HG03066 (cell line): ENCODE measurements around the gene NAV1.
"Not testable (repeated sequence)": the region's sequence is repeated elsewhere in the genome, so short reads cannot be mapped to it uniquely, and the experiment has no call there.

Experiments used
- ATAC-seq: cut with Tn5 transposase; IDR thresholded peaks from one replicate; pipeline ENCODE4 v1.9.1; 2021; ENCODE audit warnings: low read depth; ENCODE audit not compliant: unreplicated experiment

Gene NAV1

GRCh38 chr1:201544710-201545109 is 5.8 kb downstream of the NAV1 start:
- no peak for ATAC-seq

DNA sequence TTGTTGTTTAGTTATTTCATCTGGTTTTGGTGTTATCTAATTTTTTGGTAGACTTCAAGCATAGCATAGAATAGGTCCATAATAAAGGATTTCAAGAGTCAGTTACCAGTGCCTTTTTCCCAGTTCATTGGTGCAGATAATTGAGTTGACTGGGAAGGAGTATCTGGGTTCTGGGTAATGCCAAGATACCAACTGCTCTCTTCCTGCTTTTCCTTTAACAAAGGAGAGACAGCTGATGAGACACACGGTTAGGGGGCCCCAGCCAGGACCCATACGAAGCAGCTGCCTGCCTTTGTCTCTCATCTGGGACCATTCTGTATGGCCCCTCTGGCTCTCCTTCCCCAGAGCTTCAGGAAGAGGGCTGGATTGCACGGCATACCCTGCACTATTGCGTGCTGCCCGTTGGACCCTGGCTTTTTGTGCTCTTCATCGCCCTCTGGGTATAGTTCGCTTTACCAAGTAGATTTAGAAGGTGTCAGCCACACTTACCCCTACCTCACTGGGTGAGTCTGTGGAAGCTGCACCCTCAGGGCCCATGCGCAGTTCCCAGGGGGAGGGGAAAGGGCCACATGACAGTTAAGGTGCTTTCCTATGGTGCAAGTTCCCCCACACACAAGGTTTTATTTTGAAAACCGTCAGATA is 7.0 kb downstream of the NAV1 start:
- ATAC-seq, result no peak

GRCh38 chr1:201549522-201549921 is 10.6 kb downstream of the NAV1 start:
- ATAC-seq, result not testable (repeated sequence)

GRCh38 chr1:201551096-201551495 is 12.2 kb downstream of the NAV1 start:
- ATAC-seq, result no peak

GRCh38 chr1:201551877-201552731 is 13.2 kb downstream of the NAV1 start:
- ATAC-seq, result no peak

DNA sequence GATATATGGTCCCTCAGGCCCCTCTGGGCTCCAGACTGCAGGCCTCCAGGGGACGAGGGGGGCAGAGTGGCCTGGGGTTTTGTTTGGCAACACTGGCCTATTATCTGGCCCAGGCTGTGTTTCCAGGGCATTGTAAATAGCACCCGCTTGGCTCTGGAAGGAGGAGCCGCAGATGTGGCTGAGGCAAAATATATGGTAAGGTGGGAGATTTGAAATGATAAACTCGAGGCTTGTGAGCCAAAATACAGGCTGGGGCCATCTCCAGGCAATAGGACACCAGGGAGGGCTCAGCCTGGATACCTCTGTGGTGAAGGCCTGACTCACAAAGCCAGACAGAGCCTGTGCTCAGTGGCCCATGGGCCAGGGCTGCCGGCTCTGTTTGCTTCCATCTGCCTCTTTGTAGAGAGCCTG is 14.0 kb downstream of the NAV1 start:
- ATAC-seq, result no peak

DNA sequence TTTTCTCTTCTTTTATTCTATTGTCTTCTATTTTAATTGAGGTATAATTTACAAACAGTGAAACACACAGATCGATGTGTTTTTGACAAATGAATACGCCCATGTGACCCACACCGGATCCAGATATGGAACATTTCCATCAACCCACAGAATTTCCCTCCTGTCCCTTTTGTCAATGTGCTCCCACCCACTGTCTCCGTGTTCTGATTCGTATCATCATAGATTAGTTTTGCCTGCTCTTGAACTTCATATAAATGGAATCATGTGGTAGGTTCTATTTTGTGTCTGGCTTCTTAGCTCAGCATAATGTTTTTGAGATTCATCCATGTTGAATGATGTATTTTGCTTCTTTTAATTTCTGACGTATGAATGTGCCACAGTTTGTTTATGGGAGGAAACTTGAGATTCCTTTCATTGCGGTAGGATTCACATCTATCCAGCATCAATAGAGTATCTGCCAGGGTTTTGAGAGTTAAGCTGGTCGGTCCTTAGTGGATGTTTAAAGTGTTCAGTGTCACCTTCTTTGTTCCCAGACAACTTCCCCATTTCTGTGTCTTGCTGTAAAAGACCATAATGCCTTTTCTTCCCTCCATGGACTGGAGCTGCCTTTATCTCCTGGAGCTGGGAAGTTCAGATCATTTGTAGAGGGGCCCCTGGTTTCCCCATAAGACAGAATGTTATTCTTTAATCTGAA is 14.7 kb downstream of the NAV1 start:
- ATAC-seq, result no peak

- no peak for ATAC-seq
These were observed 15.3 kb downstream of the NAV1 start for GRCh38 chr1:201554190-201554600.

DNA sequence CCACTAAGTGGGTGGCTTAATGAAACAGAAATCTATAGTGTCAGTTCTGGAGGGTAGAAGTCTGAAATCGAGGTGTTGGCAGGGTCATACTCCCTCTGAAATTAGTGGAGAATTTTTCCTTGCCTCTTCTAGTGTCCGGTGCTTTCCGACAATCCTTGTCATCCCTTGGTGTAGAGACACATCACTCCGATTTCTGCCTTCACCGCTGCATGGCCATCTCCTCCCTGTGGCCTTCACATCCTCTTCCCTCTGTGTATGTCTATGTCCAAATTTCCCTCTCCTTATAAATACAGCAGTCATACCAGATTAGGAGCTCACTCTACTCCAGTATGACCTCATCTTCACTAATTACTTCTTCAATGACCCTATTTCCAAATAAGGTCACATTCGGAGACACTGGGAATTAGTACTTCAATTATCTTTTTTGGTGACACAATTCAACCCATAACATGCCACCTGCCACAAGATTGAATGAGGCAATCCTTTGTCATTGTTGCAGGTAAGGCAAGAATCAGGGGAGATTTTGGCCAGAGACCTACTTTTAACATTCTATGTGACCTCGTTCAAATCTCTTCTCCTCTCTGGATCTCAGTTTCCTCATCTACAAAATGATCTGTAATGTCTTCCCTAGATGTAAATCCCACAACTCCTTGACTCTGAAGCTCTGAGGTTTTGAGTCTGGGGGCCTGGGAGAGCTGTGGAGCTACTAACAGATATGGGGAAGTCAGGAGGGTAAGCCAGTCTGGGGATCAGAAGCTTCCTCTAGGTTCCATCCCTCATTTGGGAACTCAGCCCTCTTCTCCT is 16.1 kb downstream of the NAV1 start:
- no peak for ATAC-seq

DNA sequence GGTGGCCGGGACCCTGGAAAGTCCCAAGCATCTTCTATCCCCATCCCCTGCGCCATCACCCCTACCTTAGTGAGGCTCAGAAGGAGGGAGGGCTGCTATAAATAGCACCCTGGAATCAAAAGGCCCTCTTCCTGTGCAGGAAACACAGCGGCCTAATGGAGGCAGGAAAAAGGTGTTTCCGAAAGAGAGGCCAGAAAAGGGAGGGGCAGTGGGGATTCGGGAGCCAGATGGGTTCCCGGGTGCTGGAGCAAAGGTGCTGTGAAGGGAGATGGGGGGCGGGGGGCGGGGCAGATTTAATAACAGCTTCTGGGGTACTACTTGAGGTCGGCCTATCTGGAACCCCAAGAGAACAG is 16.6 kb downstream of the NAV1 start:
- ATAC-seq, result no peak

DNA sequence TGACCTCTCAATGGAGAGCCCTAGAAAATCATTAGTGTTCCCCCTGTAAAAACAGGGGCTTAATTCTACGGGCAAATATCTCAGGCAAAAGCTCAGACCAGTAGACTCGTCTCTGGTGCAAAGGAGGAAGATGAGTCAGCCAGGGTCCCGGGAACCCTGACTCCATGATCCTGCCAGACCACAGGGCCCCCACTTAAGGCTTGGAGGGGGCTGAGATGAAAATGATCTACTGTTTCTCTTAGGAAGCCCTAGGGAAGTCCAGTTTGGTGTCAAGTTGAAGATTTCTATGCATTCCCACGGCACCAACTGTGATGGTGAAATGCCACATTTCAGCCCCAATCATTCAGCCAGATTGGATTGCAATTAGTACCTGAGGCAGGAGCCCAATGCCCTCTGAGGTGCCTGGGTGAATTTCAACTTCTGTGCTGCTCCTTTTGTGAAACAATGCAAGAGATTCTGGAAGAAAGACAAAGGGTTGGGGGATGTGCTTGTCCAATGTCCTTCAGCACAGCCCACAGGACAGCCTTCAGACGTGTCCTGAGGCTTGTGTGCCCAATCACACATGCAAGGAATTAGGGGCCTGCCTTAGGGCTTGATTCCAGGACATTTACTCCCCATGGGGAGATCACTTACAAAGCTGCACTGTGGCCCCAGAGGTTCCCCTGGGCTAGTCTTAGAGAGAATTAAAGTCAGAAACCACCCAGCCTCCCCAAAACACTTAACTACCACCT is 18.1 kb downstream of the NAV1 start:
- ATAC-seq, result no peak

- ATAC-seq, result no peak
These were observed 18.6 kb downstream of the NAV1 start for GRCh38 chr1:201557572-201557958.

DNA sequence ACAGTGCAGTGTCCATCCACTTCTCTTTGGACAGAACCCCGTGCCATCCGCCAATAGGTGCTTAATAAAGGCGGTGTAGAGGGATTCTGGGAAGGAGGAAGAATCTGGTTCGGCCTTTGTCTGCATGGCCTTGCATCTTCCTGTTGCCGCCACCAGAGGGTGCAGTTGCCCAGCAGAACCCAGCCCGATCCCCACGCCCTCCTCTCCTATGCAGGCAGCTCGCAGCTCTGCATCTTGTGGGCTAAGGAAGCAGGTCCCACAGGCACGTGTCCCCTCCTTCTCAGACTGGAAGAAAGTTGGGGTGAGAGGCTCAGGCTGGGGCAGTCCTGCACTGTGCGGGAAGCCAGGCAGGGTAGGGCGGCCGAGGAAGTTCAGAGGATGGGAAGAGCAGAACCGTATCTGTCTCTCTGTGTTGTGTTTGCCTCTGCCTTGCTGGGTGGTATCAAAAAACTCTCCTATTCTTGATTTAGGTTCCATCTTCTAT is 20.8 kb downstream of the NAV1 start:
- ATAC-seq, result no peak

- ATAC-seq, result no peak
These were observed 21.6 kb downstream of the NAV1 start for GRCh38 chr1:201560328-201561194.

- ATAC-seq, result no peak
These were observed 22.3 kb downstream of the NAV1 start for GRCh38 chr1:201561195-201561564.

DNA sequence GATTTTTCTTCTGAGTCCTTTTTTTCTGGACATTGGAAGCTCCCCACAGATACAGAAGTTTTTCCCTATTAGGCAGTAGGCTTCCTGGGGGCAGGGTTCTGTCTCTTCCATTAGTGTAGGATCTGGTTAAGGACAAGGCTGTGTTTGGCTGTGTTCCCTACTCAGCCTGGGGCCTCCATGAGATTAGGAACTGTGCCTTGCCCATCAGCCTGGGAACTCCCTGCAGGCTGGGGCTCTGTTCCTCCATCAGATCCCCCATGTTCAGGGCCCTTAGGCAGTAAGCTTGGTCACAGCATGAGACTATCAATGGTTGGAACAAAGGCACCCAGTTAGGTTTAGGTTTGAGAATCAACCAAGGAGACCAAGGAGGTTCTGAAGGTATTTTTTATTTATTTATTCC is 22.7 kb downstream of the NAV1 start:
- no peak for ATAC-seq

- ATAC-seq, result no peak
These were observed 23.3 kb downstream of the NAV1 start for GRCh38 chr1:201562257-201562656.

DNA sequence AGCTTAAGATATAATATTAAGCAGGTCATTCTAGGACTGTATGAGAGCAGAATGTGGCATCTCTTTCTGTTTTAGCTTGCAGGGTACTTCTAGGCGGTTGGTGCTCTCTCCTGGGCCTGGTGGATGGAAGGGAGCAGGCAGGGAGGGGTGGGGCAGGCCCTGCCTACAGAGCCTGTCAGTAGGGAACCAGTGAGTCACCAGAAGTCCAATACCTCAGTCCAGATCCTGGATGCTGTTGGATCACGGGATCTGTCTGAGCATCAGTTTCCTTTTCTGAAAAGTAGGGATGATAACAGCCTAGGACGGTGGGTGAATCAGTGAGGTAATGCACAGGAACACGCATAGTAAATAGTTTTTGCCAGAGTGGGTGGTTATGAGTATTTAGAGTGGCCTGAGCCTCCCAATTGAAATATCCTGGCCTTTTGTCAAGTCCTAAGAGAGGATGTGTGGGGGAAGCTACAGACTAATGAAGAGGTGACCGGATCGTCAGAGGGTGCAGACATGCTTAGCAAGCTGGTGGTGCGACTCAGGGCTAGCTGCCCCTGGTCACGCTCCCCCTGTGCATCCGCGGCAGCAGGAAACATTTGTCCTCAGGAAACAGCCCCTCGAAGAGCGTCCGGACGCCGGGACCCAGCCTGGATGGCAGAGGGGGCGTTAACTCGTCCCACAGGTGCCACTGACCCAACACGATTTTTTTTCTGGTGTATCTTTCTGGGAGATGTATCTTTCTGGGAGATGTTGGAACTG is 23.9 kb downstream of the NAV1 start:
- no peak for ATAC-seq

DNA sequence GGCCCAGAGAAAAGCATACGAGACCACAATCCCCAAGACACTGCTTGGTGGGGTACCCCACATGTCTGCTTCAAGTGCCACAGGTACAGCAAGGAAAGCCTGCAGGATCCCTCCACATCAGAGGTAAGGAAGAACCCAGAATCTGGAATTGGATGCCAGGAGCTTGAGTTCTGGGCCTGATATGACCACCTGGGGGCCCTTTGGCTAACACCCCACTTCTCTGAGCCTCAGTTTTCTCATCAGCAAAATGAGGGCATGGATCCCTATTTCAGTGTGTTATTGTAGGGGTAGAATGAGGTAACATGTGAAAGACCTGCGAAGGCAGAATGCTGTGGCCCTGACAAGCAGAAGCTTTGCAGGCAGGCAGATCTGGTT is 24.5 kb downstream of the NAV1 start:
- no peak for ATAC-seq
